ENCODE results near the gene SYTL3.
A peak's percentile ranks its signal among the peaks of the same experiment; 100 is the strongest.

The SYTL3 gene

GRCh38 chr6:158753811-158754210 is 104.0 kb downstream of the SYTL3 start:
- Mint-ChIP-seq H3K36me3 (peaks cover 8% of the 10 kb centered on the region), H3K27ac (no peak overlapping the region), H3K4me3 (no peak overlapping the region), H3K4me1 (ENCODE audit: low read depth) (no peaks in the 10 kb centered on the region), H3K27me3 (no peaks in the 10 kb centered on the region), H3K9me3 (ENCODE audit: low read depth) (no peaks in the 10 kb centered on the region)

- Mint-ChIP-seq H3K27me3 (no peaks in the 10 kb centered on the region), H3K4me1 (ENCODE audit: low read depth) (no peaks in the 10 kb centered on the region), H3K9me3 (ENCODE audit: low read depth) (no peaks in the 10 kb centered on the region), H3K4me3 (no peak overlapping the region), H3K27ac (no peak overlapping the region), H3K36me3 (peaks cover 6% of the 10 kb centered on the region)
Measured at GRCh38 chr6:158754738-158755137, 104.9 kb downstream of the SYTL3 start.

GRCh38 chr6:158755636-158756035 is 105.8 kb downstream of the SYTL3 start:
- Mint-ChIP-seq H3K36me3 (no peaks in the 10 kb centered on the region), H3K27ac (no peak overlapping the region), H3K27me3 (no peaks in the 10 kb centered on the region), H3K9me3 (ENCODE audit: low read depth) (no peaks in the 10 kb centered on the region), H3K4me3 (no peak overlapping the region), H3K4me1 (ENCODE audit: low read depth) (no peaks in the 10 kb centered on the region)

- Mint-ChIP-seq H3K9me3 (ENCODE audit: low read depth) (no peaks in the 10 kb centered on the region), H3K4me1 (ENCODE audit: low read depth) (no peaks in the 10 kb centered on the region), H3K36me3 (no peaks in the 10 kb centered on the region), H3K27ac (no peak overlapping the region), H3K4me3 (no peak overlapping the region), H3K27me3 (no peaks in the 10 kb centered on the region)
Measured at GRCh38 chr6:158756126-158756525, 106.3 kb downstream of the SYTL3 start.

GRCh38 chr6:158756977-158757752 is 107.3 kb downstream of the SYTL3 start:
- no peaks in the 10 kb centered on the region for H3K4me1 Mint-ChIP-seq (ENCODE audit: low read depth)
- H3K36me3 Mint-ChIP-seq: no peaks in the 10 kb centered on the region
- H3K4me3 Mint-ChIP-seq: no peak overlapping the region
- H3K9me3 Mint-ChIP-seq (ENCODE audit: low read depth): no peaks in the 10 kb centered on the region
- H3K27ac Mint-ChIP-seq: peak overlapping the region; percentile 78
- no peaks in the 10 kb centered on the region for H3K27me3 Mint-ChIP-seq

- H3K9me3 Mint-ChIP-seq (ENCODE audit: low read depth): no peaks in the 10 kb centered on the region
- no peak overlapping the region for H3K4me3 Mint-ChIP-seq
- peaks cover under 1% of the 10 kb centered on the region for H3K36me3 Mint-ChIP-seq
- no peaks in the 10 kb centered on the region for H3K4me1 Mint-ChIP-seq (ENCODE audit: low read depth)
- peak overlapping the region; percentile 78 for H3K27ac Mint-ChIP-seq
- H3K27me3 Mint-ChIP-seq: no peaks in the 10 kb centered on the region
Measured at GRCh38 chr6:158757753-158758090, 107.9 kb downstream of the SYTL3 start.

- Mint-ChIP-seq H3K36me3 (peaks cover 2% of the 10 kb centered on the region), H3K27ac (no peak overlapping the region), H3K4me3 (no peak overlapping the region), H3K4me1 (ENCODE audit: low read depth) (no peaks in the 10 kb centered on the region), H3K27me3 (no peaks in the 10 kb centered on the region), H3K9me3 (ENCODE audit: low read depth) (no peaks in the 10 kb centered on the region)
Measured at GRCh38 chr6:158758451-158758860, 108.6 kb downstream of the SYTL3 start.

- Mint-ChIP-seq H3K27me3 (no peaks in the 10 kb centered on the region), H3K27ac (no peak overlapping the region), H3K4me1 (ENCODE audit: low read depth) (no peaks in the 10 kb centered on the region), H3K4me3 (no peak overlapping the region), H3K9me3 (ENCODE audit: low read depth) (no peaks in the 10 kb centered on the region), H3K36me3 (peaks cover 2% of the 10 kb centered on the region)
Measured at GRCh38 chr6:158758941-158759479, 109.2 kb downstream of the SYTL3 start.

GRCh38 chr6:158759966-158760617 is 110.2 kb downstream of the SYTL3 start:
- Mint-ChIP-seq H3K27me3 (no peaks in the 10 kb centered on the region), H3K9me3 (ENCODE audit: low read depth) (no peaks in the 10 kb centered on the region), H3K27ac (no peak overlapping the region), H3K4me3 (no peak overlapping the region), H3K36me3 (peaks cover 2% of the 10 kb centered on the region), H3K4me1 (ENCODE audit: low read depth) (no peaks in the 10 kb centered on the region)

- H3K27me3 Mint-ChIP-seq: no peaks in the 10 kb centered on the region
- peaks cover 2% of the 10 kb centered on the region for H3K36me3 Mint-ChIP-seq
- no peak overlapping the region for H3K27ac Mint-ChIP-seq
- no peaks in the 10 kb centered on the region for H3K9me3 Mint-ChIP-seq (ENCODE audit: low read depth)
- no peaks in the 10 kb centered on the region for H3K4me1 Mint-ChIP-seq (ENCODE audit: low read depth)
- no peak overlapping the region for H3K4me3 Mint-ChIP-seq
Measured at GRCh38 chr6:158760618-158761250, 110.9 kb downstream of the SYTL3 start.

GRCh38 chr6:158761746-158762145 is 111.9 kb downstream of the SYTL3 start:
- no peak overlapping the region for H3K4me3 Mint-ChIP-seq
- H3K27ac Mint-ChIP-seq: no peak overlapping the region
- peaks cover 2% of the 10 kb centered on the region for H3K36me3 Mint-ChIP-seq
- H3K4me1 Mint-ChIP-seq (ENCODE audit: low read depth): no peaks in the 10 kb centered on the region
- H3K27me3 Mint-ChIP-seq: no peaks in the 10 kb centered on the region
- H3K9me3 Mint-ChIP-seq (ENCODE audit: low read depth): no peaks in the 10 kb centered on the region

- H3K27me3 Mint-ChIP-seq: no peaks in the 10 kb centered on the region
- no peaks in the 10 kb centered on the region for H3K9me3 Mint-ChIP-seq (ENCODE audit: low read depth)
- peak overlapping the region; percentile 41 for H3K27ac Mint-ChIP-seq
- no peaks in the 10 kb centered on the region for H3K4me1 Mint-ChIP-seq (ENCODE audit: low read depth)
- H3K4me3 Mint-ChIP-seq: no peak overlapping the region
- peaks cover 2% of the 10 kb centered on the region for H3K36me3 Mint-ChIP-seq
Measured at GRCh38 chr6:158762787-158763433, 113.1 kb downstream of the SYTL3 start.

- Mint-ChIP-seq H3K4me1 (ENCODE audit: low read depth) (no peaks in the 10 kb centered on the region), H3K4me3 (no peak overlapping the region), H3K27ac (peak overlapping the region; percentile 64), H3K9me3 (ENCODE audit: low read depth) (no peaks in the 10 kb centered on the region), H3K36me3 (peaks cover 2% of the 10 kb centered on the region), H3K27me3 (no peaks in the 10 kb centered on the region)
Measured at GRCh38 chr6:158763434-158764182, 113.8 kb downstream of the SYTL3 start.

GRCh38 chr6:158764183-158764849 is 114.5 kb downstream of the SYTL3 start:
- Mint-ChIP-seq H3K4me3 (no peak overlapping the region), H3K27me3 (no peaks in the 10 kb centered on the region), H3K4me1 (ENCODE audit: low read depth) (no peaks in the 10 kb centered on the region), H3K9me3 (ENCODE audit: low read depth) (no peaks in the 10 kb centered on the region), H3K36me3 (peaks cover 2% of the 10 kb centered on the region), H3K27ac (peak overlapping the region; percentile 64)

All from activated naive CD8-positive, alpha-beta T cell (primary cell).